Activated T-helper 1 cell treated with anti-CD3 and anti-CD28 coated beads, Interleukin-12 subunit alpha, Interleukin-12 subunit beta, Interleukin-2, Interleukin-4 antibody, amounts not matched to agents 30 ng/mL and 10 ng/mL and 1 ng/mL, durations not matched to agents 14 hours and 24 hours and 36 hours (primary cell): ENCODE results near the gene SUPT3H. TPM values are rescaled to one million over a fixed set of nuclear protein-coding genes. Genes with fewer than 3 reads are reported as not detected.
"Not testable (repeated sequence)": the region's sequence is repeated elsewhere in the genome, so short reads cannot be mapped to it uniquely, and the experiment has no call there.

Source experiments
- DNase-seq: peaks from one replicate; pipeline ENCODE4 v3.0.0; 2021; ENCODE audit warnings: low spot score
- H3K27ac Mint-ChIP-seq: one replicate; pipeline ENCODE4 v1.8.0; 2021; ENCODE audit warnings: mild to moderate bottlenecking, mixed read lengths
- H3K27me3 Mint-ChIP-seq: one replicate; pipeline ENCODE4 v1.8.0; 2022; ENCODE audit warnings: mild to moderate bottlenecking, moderate library complexity, mixed read lengths; ENCODE audit not compliant: insufficient read depth
- H3K36me3 Mint-ChIP-seq: one replicate; pipeline ENCODE4 v1.8.0; 2021; ENCODE audit warnings: low read depth, mixed read lengths
- H3K4me1 Mint-ChIP-seq: one replicate; pipeline ENCODE4 v1.8.0; 2021; ENCODE audit warnings: low read depth, mixed read lengths
- H3K4me3 Mint-ChIP-seq: one replicate; pipeline ENCODE4 v1.8.0; 2021; ENCODE audit warnings: mild to moderate bottlenecking, moderate library complexity, mixed read lengths
- H3K9me3 Mint-ChIP-seq: one replicate; pipeline ENCODE4 v1.8.0; 2021; ENCODE audit warnings: mixed read lengths
- intact Hi-C: fragments of 100-400 bp; cut with micrococcal nuclease; formaldehyde crosslinking; loops from one replicate; pipeline ENCODE4 v1.15.1; 2024
- total RNA-seq: library from RNA; stranded (reverse); gene quantifications from 2 replicates; pipeline ENCODE4 v1.2.3, GENCODE V29; 2022

Gene SUPT3H
- total RNA-seq, 1 donor from 2014 or later: 11.0 TPM

GRCh38 chr6:44868910-44869309 is 508.8 kb downstream of the SUPT3H start:
- no peak overlapping the region for H3K27ac Mint-ChIP-seq
- peaks cover 19% of the 10 kb centered on the region for H3K9me3 Mint-ChIP-seq
- H3K36me3 Mint-ChIP-seq: peaks cover 17% of the 10 kb centered on the region
- DNase-seq: no peak
- H3K4me3 Mint-ChIP-seq: no peak overlapping the region
- intact Hi-C loops: no loop called here
- H3K4me1 Mint-ChIP-seq: peaks cover 16% of the 10 kb centered on the region
- H3K27me3 Mint-ChIP-seq: no peaks in the 10 kb centered on the region

DNA sequence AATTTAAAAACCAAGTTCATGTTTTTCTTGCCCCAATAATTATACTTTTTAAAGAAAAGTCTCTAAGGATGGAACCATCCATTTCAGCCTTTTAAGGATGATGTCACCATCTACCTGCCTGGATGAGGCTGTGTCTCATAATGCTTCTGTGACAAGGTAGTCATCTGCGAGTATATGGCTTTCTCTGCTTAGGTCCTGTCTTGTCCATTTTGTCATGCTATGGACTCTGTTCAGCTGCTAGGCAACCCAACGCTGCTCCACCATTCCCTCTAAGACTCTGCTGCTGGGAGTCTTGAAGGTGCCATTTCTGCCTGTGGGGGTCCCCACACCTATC is 509.4 kb downstream of the SUPT3H start:
- no peaks in the 10 kb centered on the region for H3K27me3 Mint-ChIP-seq
- no peak overlapping the region for H3K27ac Mint-ChIP-seq
- H3K36me3 Mint-ChIP-seq: peaks cover 21% of the 10 kb centered on the region
- peaks cover 23% of the 10 kb centered on the region for H3K9me3 Mint-ChIP-seq
- intact Hi-C loops: no loop called here
- no peak overlapping the region for H3K4me3 Mint-ChIP-seq
- H3K4me1 Mint-ChIP-seq: peaks cover 16% of the 10 kb centered on the region
- DNase-seq: no peak

DNA sequence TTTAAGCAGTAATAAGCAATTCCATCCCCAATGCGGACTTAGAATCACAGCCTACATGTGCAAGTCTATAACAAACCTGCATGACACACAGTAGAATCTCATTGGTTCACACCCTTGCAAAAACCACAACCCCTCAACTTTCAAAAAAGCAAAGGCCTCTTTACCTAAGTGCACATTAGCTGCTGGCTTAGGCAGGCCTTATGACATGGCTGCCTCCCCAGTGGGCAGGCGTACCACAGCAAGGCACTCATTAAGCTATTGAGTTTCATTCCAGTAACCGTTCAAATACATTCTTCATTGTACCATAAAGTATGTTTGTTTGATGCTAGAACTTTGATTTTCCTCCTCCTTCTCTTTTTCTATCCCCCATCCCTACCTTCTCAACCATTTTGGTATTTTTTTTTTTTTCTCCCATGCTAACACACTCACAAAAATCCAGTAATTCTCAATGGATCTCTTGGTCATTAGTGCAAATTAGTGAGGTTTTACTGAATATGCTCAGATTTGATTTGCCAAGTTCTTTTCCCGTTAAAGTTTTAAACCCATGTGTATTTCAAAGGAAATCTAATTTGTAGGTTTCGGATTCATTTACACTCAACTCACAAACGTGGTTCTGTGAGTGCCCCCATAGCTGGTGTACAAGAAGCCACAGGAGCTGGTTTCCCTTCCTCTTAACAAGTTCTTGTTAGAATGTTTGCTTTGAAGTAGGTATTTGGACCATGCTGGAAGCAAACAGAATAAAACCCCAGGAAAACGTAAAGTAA is 510.0 kb downstream of the SUPT3H start:
- no peak overlapping the region for H3K27ac Mint-ChIP-seq
- peaks cover 16% of the 10 kb centered on the region for H3K4me1 Mint-ChIP-seq
- intact Hi-C loops: no loop called here
- no peak for DNase-seq
- H3K9me3 Mint-ChIP-seq: peaks cover 25% of the 10 kb centered on the region
- H3K36me3 Mint-ChIP-seq: peaks cover 21% of the 10 kb centered on the region
- H3K4me3 Mint-ChIP-seq: no peak overlapping the region
- H3K27me3 Mint-ChIP-seq: no peaks in the 10 kb centered on the region

DNA sequence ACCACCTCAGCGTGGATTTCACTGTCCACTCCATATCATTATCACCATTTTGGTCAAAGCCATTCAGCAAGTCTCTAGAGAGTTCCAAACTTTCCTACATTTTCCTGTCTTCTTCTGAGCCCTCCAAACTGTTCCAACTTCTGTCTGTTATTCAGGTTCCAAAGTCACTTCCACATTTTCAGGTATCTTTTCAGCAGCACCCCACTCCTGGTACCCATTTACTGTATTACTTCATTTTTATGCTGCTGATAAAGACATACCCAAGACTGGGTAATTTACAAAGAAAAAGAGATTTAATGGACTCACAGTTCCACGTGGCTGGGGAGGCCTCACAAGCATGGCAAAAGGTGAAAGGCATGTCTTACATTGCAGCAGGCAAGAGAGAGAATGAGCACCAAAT is 512.5 kb downstream of the SUPT3H start:
- DNase-seq, H3K27me3 Mint-ChIP-seq, H3K27ac Mint-ChIP-seq, intact Hi-C loops, H3K4me3 Mint-ChIP-seq: not testable (repeated sequence)
- H3K9me3 Mint-ChIP-seq: peaks cover 25% of the 10 kb centered on the region
- peaks cover 16% of the 10 kb centered on the region for H3K4me1 Mint-ChIP-seq
- H3K36me3 Mint-ChIP-seq: peaks cover 21% of the 10 kb centered on the region

GRCh38 chr6:44859901-44860410 is 517.8 kb downstream of the SUPT3H start:
- Mint-ChIP-seq H3K36me3 (peaks cover 8% of the 10 kb centered on the region), H3K27ac (no peak overlapping the region), H3K4me1 (no peaks in the 10 kb centered on the region), H3K4me3 (no peak overlapping the region), H3K27me3 (no peaks in the 10 kb centered on the region), H3K9me3 (peaks cover 12% of the 10 kb centered on the region)
- DNase-seq: no peak
- intact Hi-C loops: no loop called here

DNA sequence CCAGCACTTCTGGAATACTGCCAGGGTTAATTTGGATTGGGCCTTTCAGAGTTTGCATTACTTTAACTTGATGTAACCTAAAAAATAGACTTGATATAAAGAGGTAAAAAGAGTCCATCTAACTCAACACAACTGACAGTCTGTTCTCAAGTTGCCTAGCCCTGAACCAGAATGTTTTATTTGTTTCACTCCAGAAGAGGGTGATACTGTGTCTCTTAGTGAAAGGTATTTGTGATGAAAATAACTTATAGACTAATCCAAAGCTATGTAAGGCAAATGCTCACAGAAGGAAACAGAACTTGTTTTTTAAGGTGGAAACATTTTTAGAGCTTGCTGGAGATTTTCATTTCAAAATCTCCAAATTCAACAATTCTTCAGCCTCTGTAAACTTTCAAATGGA is 518.7 kb downstream of the SUPT3H start:
- Mint-ChIP-seq H3K27ac (no peak overlapping the region), H3K36me3 (peaks cover 5% of the 10 kb centered on the region), H3K9me3 (peaks cover 7% of the 10 kb centered on the region), H3K4me3 (no peak overlapping the region), H3K4me1 (no peaks in the 10 kb centered on the region), H3K27me3 (no peaks in the 10 kb centered on the region)
- intact Hi-C loops: no loop called here
- no peak for DNase-seq

- H3K36me3 Mint-ChIP-seq: no peaks in the 10 kb centered on the region
- intact Hi-C loops: no loop called here
- H3K4me3 Mint-ChIP-seq: no peak overlapping the region
Observed at GRCh38 chr6:44856479-44856878, 521.3 kb downstream of the SUPT3H start.

DNA sequence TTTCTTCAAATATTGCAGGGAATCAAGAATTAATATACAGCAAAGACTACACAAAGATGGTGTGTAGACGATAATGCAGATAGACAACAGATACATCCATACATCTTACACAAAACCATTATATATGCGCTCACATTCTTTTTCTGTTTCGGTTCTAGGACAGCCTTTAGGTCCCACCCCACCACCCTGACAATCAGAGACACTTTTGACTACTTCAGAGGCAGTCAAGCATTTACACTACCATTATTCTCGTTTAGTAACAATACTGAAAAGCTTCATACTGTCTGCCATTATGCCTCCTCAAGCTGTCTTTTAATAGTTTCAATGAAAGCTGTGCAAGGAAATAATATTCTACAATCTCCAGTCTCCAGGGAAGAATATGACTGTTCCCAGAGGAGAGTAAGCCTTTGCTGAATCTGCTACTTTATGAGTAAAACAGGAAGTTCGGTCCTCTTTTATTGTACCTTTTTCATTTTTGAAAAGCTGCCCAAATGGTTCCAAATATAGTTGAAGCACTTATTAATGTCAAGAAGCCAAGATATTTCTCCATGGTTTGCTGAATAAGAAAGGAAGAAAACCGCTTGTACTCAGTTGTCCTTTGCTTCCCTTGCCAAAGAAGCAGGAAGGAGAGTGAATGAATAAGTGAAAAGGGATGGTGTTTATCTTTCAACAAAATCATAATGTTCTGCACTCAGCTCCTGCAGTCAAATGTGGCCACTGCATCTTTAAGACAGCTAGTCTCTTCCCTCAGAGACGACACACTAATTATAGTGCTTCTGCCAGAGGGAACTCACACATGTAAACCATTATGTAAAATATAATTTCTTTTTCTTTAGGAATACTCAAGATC is 521.9 kb downstream of the SUPT3H start:
- H3K27ac Mint-ChIP-seq: no peak overlapping the region
- no peaks in the 10 kb centered on the region for H3K36me3 Mint-ChIP-seq
- intact Hi-C loops: no loop called here
- no peaks in the 10 kb centered on the region for H3K27me3 Mint-ChIP-seq
- H3K4me1 Mint-ChIP-seq: no peaks in the 10 kb centered on the region
- H3K9me3 Mint-ChIP-seq: no peaks in the 10 kb centered on the region
- no peak overlapping the region for H3K4me3 Mint-ChIP-seq
- no peak for DNase-seq

More at GRCh38 chr6:44856479-44856878, 521.3 kb downstream of the SUPT3H start:
- Mint-ChIP-seq H3K27ac (no peak overlapping the region), H3K27me3 (no peaks in the 10 kb centered on the region), H3K9me3 (no peaks in the 10 kb centered on the region), H3K4me1 (no peaks in the 10 kb centered on the region)
- DNase-seq: no peak

- H3K9me3 Mint-ChIP-seq: no peaks in the 10 kb centered on the region
- H3K4me1 Mint-ChIP-seq: no peaks in the 10 kb centered on the region
- H3K27ac Mint-ChIP-seq: no peak overlapping the region
- DNase-seq: no peak
- no peaks in the 10 kb centered on the region for H3K36me3 Mint-ChIP-seq
- H3K4me3 Mint-ChIP-seq: no peak overlapping the region
- intact Hi-C loops: no loop called here
- H3K27me3 Mint-ChIP-seq: no peaks in the 10 kb centered on the region
Observed at GRCh38 chr6:44854712-44855443, 522.9 kb downstream of the SUPT3H start.

DNA sequence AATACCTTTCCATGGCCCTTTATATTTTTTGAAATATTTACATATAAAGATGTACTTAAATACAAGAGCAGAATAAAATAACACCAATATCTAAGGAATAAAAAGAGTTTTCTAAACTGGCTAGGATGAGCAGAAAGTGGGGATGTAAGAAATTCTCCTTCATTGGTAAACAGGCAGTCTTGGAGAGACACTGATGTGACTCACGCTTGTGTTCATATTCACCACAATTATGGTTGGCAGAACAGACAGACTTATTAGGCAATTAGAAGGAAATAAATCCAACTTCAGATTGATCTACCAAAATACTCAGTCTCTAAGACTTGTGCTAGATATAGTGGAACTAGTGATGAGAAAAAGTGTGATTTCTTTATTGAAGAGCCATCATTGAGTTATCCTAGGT is 526.6 kb downstream of the SUPT3H start:
- no peaks in the 10 kb centered on the region for H3K4me1 Mint-ChIP-seq
- no peak for DNase-seq
- intact Hi-C loops: no loop called here
- H3K9me3 Mint-ChIP-seq: no peaks in the 10 kb centered on the region
- H3K36me3 Mint-ChIP-seq: peaks cover 4% of the 10 kb centered on the region
- no peak overlapping the region for H3K27ac Mint-ChIP-seq
- H3K27me3 Mint-ChIP-seq: no peaks in the 10 kb centered on the region
- no peak overlapping the region for H3K4me3 Mint-ChIP-seq

- no peak for DNase-seq
- intact Hi-C loops: no loop called here
- Mint-ChIP-seq H3K27me3 (no peaks in the 10 kb centered on the region), H3K36me3 (peaks cover 5% of the 10 kb centered on the region), H3K27ac (no peak overlapping the region), H3K4me3 (no peak overlapping the region), H3K4me1 (no peaks in the 10 kb centered on the region), H3K9me3 (no peaks in the 10 kb centered on the region)
Observed at GRCh38 chr6:44850312-44850711, 527.4 kb downstream of the SUPT3H start.

DNA sequence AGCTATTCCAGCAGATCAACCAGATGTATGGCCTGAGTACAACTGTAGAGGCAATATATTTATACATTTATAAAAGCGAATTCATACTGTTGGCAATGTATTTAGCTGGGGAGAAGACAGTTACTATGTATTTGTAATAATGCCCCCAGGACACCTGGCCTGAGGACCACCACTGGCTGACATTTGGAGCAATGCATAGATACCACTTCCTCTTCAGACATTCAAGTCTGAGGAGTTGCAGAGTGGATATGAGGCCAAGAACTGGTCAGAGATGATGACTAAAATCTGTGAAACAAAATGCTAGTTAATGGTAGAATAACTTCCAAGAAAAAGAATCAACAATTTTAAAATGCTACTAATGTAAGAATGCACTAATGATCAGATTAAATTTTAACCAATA is 527.9 kb downstream of the SUPT3H start:
- no peak overlapping the region for H3K4me3 Mint-ChIP-seq
- no peaks in the 10 kb centered on the region for H3K27me3 Mint-ChIP-seq
- H3K4me1 Mint-ChIP-seq: no peaks in the 10 kb centered on the region
- H3K9me3 Mint-ChIP-seq: no peaks in the 10 kb centered on the region
- intact Hi-C loops: no loop called here
- H3K27ac Mint-ChIP-seq: no peak overlapping the region
- H3K36me3 Mint-ChIP-seq: peaks cover 5% of the 10 kb centered on the region
- no peak for DNase-seq

- Mint-ChIP-seq H3K27ac (no peak overlapping the region), H3K36me3 (peaks cover 3% of the 10 kb centered on the region), H3K4me3 (no peak overlapping the region), H3K4me1 (no peaks in the 10 kb centered on the region), H3K9me3 (peaks cover 4% of the 10 kb centered on the region), H3K27me3 (no peaks in the 10 kb centered on the region)
- no peak for DNase-seq
- intact Hi-C loops: no loop called here
Observed at GRCh38 chr6:44843734-44844133, 534.0 kb downstream of the SUPT3H start.
